Forelimb muscle (tissue), 1 donor: ENCODE data around the gene SART1. TPM values are rescaled to one million over a fixed set of nuclear protein-coding genes. Genes with fewer than 3 reads are reported as not detected.
"Not testable (repeated sequence)": the region's sequence is repeated elsewhere in the genome, so short reads cannot be mapped to it uniquely, and the experiment has no call there.

Experiments used
- DNase-seq: peaks from one replicate; pipeline ENCODE4 v3.0.0-alpha.2; 2013; ENCODE audit warnings: low read depth
- polyA plus RNA-seq: library from polyadenylated mRNA; unstranded; fragments of 120-200 nt; gene quantifications from one replicate; pipeline ENCODE4 v1.2.1, GENCODE V29; 2013; ENCODE audit not compliant: insufficient read length

The SART1 gene
- polyA plus RNA-seq, 1 donor = 36.2 TPM

DNA sequence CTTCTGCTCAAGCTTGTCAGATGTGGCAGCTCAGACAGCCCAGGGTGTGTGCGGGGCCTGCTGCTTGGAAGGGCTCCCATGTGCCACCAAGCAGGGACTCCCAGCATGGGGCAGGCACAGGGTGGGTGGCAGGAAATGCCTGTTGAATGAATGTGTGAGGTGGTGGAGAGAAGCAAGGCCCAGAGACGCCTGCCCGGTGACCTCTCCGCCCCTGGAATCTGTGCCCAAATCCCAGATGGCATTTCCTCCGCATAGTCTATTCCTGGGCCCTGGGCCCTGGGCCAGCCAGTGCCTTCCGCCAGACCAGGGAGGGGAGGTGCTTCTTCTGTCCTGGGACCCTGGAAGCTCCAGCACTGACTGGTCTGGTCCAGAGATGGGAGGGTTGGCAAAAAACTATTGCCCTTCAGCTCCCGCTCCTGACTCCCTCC is 53.9 kb downstream of the SART1 start:
- DNase-seq = no peak

DNA sequence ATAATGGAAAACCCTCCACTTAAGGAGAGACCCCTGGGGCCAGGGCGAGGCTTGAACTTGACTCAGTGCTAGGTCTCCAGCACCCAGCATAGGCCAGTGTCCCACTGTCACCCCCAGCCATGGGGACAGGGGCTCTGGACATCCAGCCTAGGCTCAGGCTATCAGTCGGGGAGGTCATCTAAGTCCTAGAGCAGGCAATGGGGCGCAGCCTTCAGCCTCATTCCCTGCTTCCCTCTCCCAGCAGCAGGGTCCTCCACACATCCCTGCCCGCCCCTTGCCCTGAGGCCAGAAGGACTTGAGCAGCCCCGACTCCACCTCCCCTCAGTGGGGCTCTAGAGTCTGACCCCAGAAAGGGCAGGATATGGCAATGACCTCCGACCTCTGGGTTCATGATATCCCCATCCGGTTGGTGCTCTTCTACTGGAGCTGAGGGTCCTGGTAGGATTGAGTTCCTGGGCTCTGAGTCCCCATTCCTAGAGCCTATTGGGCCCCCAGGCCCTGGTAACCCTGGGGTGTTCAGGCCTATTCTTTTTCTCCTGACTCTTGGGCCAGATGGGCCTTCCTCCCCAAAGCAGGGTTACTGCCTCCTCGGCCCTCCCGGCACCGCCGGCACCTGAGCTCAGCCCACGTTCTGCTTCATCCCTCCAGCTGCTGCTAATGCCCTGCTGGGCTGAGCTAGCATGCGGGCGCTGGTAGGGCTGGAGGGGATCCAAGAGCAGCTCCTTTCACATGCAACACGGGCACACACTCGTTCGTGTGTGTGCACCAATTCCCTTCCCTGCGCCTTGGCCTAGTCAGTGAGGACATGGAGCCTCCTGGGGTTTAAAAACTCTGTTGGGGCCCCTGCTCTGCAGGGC is 54.6 kb downstream of the SART1 start:
- DNase-seq = no peak

DNA sequence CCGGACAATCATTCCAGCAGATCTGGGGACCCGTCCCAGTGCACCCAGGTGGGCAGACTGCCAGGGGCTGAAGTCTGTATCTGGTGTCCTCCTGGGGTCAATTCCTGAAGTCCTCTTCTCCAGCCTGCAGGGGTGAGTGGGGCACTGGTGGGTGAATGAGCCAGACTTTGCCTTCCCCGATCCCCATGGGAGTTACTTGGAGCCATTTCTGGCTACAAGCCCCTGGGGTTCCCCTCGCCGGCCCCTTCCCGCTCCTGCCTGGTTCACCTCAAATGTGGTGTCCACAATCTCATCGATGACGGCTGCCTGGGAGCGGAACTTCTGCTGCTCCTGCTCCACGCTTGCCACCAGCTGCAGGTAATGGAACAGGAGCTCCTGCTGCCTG is 55.3 kb downstream of the SART1 start:
- no peak for DNase-seq

DNA sequence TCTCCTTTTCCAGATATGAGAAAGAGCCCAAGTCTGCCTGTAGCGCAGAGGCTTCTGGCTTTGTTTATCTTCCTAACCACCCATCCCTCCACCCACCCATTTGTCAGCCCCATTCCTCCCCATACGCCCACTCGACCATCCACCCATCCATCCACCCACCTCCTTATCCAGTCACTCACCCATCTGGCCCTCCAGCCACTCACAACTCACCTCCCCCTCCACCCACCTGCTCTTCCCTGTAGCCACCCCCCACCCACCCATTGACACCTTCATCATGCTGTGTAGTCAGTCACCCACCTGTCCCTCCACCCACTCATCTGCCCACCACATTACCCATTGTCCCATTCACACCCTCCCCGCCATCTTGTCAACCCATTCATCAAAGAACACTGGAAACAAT is 55.8 kb downstream of the SART1 start:
- no peak for DNase-seq

GRCh38 chr11:66020212-66020611 is 58.7 kb downstream of the SART1 start:
- no peak for DNase-seq

GRCh38 chr11:66020618-66021357 is 59.3 kb downstream of the SART1 start:
- no peak for DNase-seq

DNA sequence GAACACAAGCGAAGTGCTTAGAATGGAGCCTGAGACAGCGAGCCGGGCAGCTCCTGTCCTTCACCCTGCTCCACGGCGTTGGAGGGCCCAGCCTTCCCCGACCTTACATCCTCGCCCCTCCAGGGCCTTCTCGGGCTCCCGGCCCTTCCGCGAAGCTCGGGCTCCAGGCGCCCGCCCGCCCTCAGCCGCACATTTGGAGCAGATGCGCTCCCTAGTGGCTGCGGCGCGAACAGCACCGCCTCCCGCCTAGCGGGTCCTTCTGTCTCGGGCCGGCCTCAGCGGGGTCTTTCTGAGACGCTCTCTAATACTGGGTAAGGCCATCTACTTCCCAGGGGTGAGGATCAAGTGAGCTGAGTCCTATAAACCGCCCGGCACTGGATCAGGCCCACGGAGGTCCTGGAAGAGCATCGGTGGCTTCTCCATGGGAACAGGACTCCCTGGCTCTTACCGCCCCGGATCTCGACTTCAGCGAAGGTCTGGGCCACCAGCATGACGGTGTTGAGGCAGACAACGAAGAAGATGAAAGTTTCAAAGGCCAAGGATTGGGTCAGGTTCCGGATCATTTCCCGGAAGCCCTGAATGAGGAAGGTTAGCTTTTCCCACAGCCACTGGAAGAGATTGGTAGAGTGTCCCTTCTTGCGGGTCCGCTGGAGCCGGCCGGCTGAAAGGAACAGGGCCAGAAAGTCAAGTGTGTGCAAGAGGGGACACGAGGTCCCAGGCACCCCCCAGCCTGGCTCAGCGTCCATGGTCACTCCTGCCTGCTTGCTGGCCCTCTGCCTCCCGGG is 61.1 kb downstream of the SART1 start:
- no peak for DNase-seq

- DNase-seq = not testable (repeated sequence)
These were observed 61.6 kb downstream of the SART1 start for GRCh38 chr11:66023186-66023440.

DNA sequence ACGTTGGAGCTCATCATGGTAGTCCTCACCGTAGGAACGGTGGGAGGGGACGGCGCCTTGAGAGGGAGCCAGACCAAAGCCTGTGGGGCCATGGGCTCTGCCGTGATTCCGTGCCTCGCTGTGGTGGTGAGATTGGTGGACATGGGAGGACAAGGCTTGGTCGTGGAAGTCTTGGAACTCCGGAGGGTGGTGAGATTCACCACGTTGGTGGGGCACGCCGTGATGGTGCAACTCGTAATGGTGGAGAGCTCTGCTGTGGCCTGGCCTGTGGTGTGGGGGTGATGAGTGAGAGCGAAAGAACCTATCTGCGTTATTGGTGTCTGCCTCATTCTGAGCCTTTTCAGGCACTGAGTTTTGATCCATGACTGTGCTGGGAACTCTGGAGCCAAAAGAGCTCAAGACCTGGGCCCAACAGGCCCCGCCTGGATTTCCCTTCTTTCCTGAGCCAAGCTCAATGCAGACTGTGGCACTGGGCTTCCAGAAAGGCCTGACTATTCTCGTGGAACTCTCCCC is 64.5 kb downstream of the SART1 start, which contains the start of gene CATSPER1:
Gene CATSPER1 (minus strand): TSS at position 463 of the 513 bp plus-strand sequence. CDS start 100 bp downstream, at position 363.
- DNase-seq = no peak

Other genes starting within 250 kb of the SART1 start
- 38.0 TPM for gene KAT5, start 249.5 kb upstream of the SART1 start, polyA plus RNA-seq
- gene RNASEH2C, start 240.9 kb upstream of the SART1 start, polyA plus RNA-seq = 30.2 TPM
- gene AP5B1, start 180.8 kb upstream of the SART1 start, polyA plus RNA-seq = 1.5 TPM
- not detected for gene OVOL1, start 174.7 kb upstream of the SART1 start, polyA plus RNA-seq
- 1.8 TPM for gene SNX32, start 127.8 kb upstream of the SART1 start, polyA plus RNA-seq
- gene CFL1, start 103.6 kb upstream of the SART1 start, polyA plus RNA-seq = 578 TPM
- gene MUS81, start 101.3 kb upstream of the SART1 start, polyA plus RNA-seq = 43.9 TPM
- gene EFEMP2, start 88.9 kb upstream of the SART1 start, polyA plus RNA-seq = 82.6 TPM
- gene CTSW, start 81.9 kb upstream of the SART1 start, polyA plus RNA-seq = 1.3 TPM
- gene FIBP, start 73.3 kb upstream of the SART1 start, polyA plus RNA-seq = 55.8 TPM
- gene CCDC85B, start 71.1 kb upstream of the SART1 start, polyA plus RNA-seq = 14.7 TPM
- gene FOSL1, start 61.3 kb upstream of the SART1 start, polyA plus RNA-seq = not detected
- 33.1 TPM for gene C11orf68, start 42.7 kb upstream of the SART1 start, polyA plus RNA-seq
- 74.8 TPM for gene DRAP1, start 42.3 kb upstream of the SART1 start, polyA plus RNA-seq
- gene TSGA10IP, start 16.3 kb upstream of the SART1 start, polyA plus RNA-seq = 0.25 TPM
- 18.5 TPM for gene EIF1AD, start 40.4 kb downstream of the SART1 start, polyA plus RNA-seq
- gene BANF1, start 40.8 kb downstream of the SART1 start, polyA plus RNA-seq = 218 TPM
- gene CST6, start 50.3 kb downstream of the SART1 start, polyA plus RNA-seq = not detected
- gene CATSPER1, start 64.7 kb downstream of the SART1 start, polyA plus RNA-seq = 0.27 TPM
- gene GAL3ST3, start 87.4 kb downstream of the SART1 start, polyA plus RNA-seq = 0.78 TPM
- 121 TPM for gene SF3B2, start 90.6 kb downstream of the SART1 start, polyA plus RNA-seq
- gene PACS1, start 108.5 kb downstream of the SART1 start, polyA plus RNA-seq = 28.3 TPM